K562 (cell line): ENCODE measurements around the gene ALK. TPM values are rescaled to one million over a fixed set of nuclear protein-coding genes. Genes with fewer than 3 reads are reported as not detected.

Source experiments
- ATAC-seq: fragments of 200-7000 bp; cut with Tn5 transposase; 3 replicates; pipeline ENCODE4 v1.9.1; 2020; ENCODE audit warnings: moderate library complexity
- BruUV-seq: library from RNA; stranded (reverse); fragments of 400-500 nt; replicated peaks from 2 replicates; lab custom pipeline; 2021; lab: Mats Ljungman, UMichigan
- CTCF ChIA-PET: fragments of 300-600 bp; formaldehyde crosslinking; extraction: SDS; loops from one replicate; lab custom pipeline; 2021; ENCODE audit warnings: low intra/inter-chr PET ratio; lab: Yijun Ruan, JAX
- POLR2A ChIA-PET: fragments of 300-600, 350-650 bp; sonication (Branson Sonifier 250); formaldehyde crosslinking; extraction: SDS; loops from one replicate; lab custom pipeline; 2021; ENCODE audit warnings: antibody characterized with exemption, inconsistent platforms; lab: Yijun Ruan, JAX
- DNase-seq, 4 experiments: peaks; one replicate each; pipeline versions ENCODE4 v3.0.0 to v3.0.0-alpha.2; 2011 to 2018; ENCODE audit warnings: low spot score in 3 of 4, mixed read lengths in 3 of 4; ENCODE audit errors: extremely low read depth in 1 of 4
- FAIRE-seq: peaks from 2 replicates; lab custom pipeline; 2011; peaks lifted over from hg19 to GRCh38; lab: Jason Lieb, UNC
- H2AFZ ChIP-seq: 2 replicates; pipeline ENCODE4 v1.6.0; 2011; ENCODE audit warnings: low read depth, low read length, control low read depth, inconsistent platforms
- H3K27ac ChIP-seq: fragments of 200-600 bp; 3 replicates; pipeline ENCODE4 v1.8.0; 2011; ENCODE audit warnings: low read depth, mild to moderate bottlenecking, control low read depth, inconsistent platforms, low read length, moderate library complexity, mixed read lengths; ENCODE audit errors: extremely low read depth
- H3K27me3 ChIP-seq, 2 experiments: fragments of 300-600 bp in 1 of 2; 2 replicates in 1 of 2; 3 replicates in 1 of 2; pipeline versions ENCODE4 v1.6.0 to v1.8.0; 2011; ENCODE audit warnings: inconsistent platforms in 2 of 2, low read length in 2 of 2, mild to moderate bottlenecking in 1 of 2, mixed read lengths in 1 of 2, moderate library complexity in 1 of 2; ENCODE audit not compliant: control insufficient read depth in 2 of 2, insufficient read depth in 2 of 2
- H3K36me3 ChIP-seq: fragments of 300-600 bp; 3 replicates; pipeline ENCODE4 v1.8.0; 2011; ENCODE audit warnings: mild to moderate bottlenecking, low read length, inconsistent platforms; ENCODE audit not compliant: control insufficient read depth, insufficient read depth
- H3K4me1 ChIP-seq, 2 experiments: fragments of 200-600 bp in 1 of 2; replicated peaks in 1 of 2; 2 replicates in 1 of 2; 3 replicates in 1 of 2; pipeline versions ENCODE4 v1.5.1 to v1.8.0; 2011; ENCODE audit warnings: inconsistent platforms in 2 of 2, low read length in 2 of 2, mild to moderate bottlenecking in 1 of 2, mixed read lengths in 1 of 2, moderate library complexity in 1 of 2; ENCODE audit not compliant: control insufficient read depth in 2 of 2, insufficient read depth in 2 of 2
- H3K4me2 ChIP-seq: 2 replicates; pipeline ENCODE4 v1.6.1; 2011; ENCODE audit warnings: low read length, control low read depth, inconsistent platforms, mixed read lengths; ENCODE audit not compliant: insufficient read depth
- H3K4me3 ChIP-seq: fragments of 200-600 bp; sonication (generic), shearing (Covaris generic); 2 replicates; pipeline ENCODE4 v1.5.1; 2016; ENCODE audit warnings: control low read depth, inconsistent platforms
- H3K79me2 ChIP-seq: fragments of 200-600 bp; 3 replicates; pipeline ENCODE4 v1.8.0; 2011; ENCODE audit warnings: low read length, inconsistent platforms; ENCODE audit not compliant: control insufficient read depth, insufficient read depth
- H3K9ac ChIP-seq, 2 experiments: 2 replicates each; pipeline versions ENCODE4 v1.6.0 to v1.6.1; 2011; ENCODE audit warnings: low read depth in 2 of 2, low read length in 2 of 2, control low read depth in 1 of 2, inconsistent platforms in 1 of 2, mild to moderate bottlenecking in 1 of 2, mixed read lengths in 1 of 2; ENCODE audit not compliant: insufficient read depth in 1 of 2
- H3K9me1 ChIP-seq: one replicate; pipeline ENCODE4 v1.6.0; 2011; ENCODE audit warnings: inconsistent platforms, mild to moderate bottlenecking, low read length, moderate library complexity; ENCODE audit not compliant: control insufficient read depth, insufficient read depth
- H3K9me3 ChIP-seq: replicated peaks from 2 replicates; pipeline ENCODE4 v1.5.1; 2011; ENCODE audit warnings: low read depth, low read length, inconsistent platforms; ENCODE audit not compliant: control insufficient read depth, insufficient read depth
- H4K20me1 ChIP-seq: replicated peaks from 2 replicates; pipeline ENCODE4 v1.6.1; 2011; ENCODE audit warnings: low read length, inconsistent platforms, mixed read lengths; ENCODE audit not compliant: control insufficient read depth, insufficient read depth
- ZNF184 ChIP-seq: sonication (generic); formaldehyde crosslinking; IDR thresholded peaks from 2 replicates; pipeline ENCODE4 v1.5.0; 2020; ENCODE audit warnings: missing genetic modification reagents
- WGBS: fragments of 100-300 bp; shearing (Covaris generic); methylation state at CpG from one replicate; pipeline ENCODE4 v1.1.6; 2016; ENCODE audit warnings: low coverage, mixed read lengths; ENCODE audit not compliant: insufficient coverage; ENCODE audit errors: missing lambda C conversion rate; 5-methylcytosine and 5-hydroxymethylcytosine counted together
- in situ Hi-C: fragments of 300-500 bp; cut with MboI; formaldehyde crosslinking; loops from 4 replicates; pipeline ENCODE4 v1.15.0; 2018; ENCODE audit warnings: inconsistent platforms, mixed read lengths
- intact Hi-C: fragments of 100-400 bp; cut with micrococcal nuclease; formaldehyde crosslinking; loops from 2 replicates; pipeline ENCODE4 v1.14.2; 2022
- polyA plus RNA-seq, 8 experiments: library from polyadenylated mRNA; depleted of rRNA in 4 of 8; stranded (reverse) in 5 of 8; unstranded in 3 of 8; fragments of >200 nt; fragmentation: Nextera tagmentation in 2 of 8; fragmentation: Illumina TruSeq in 1 of 8; extraction: Ambion mirVana in 2 of 8; extraction: Trizol in 1 of 8; gene quantifications; 2 replicates each; pipeline versions ENCODE4 v1.2.1 to v1.2.3, GENCODE V29; 2011 to 2014; ENCODE audit warnings: inconsistent platforms in 1 of 8, missing spikeins in 1 of 8
- total RNA-seq, 7 experiments: library from RNA; depleted of rRNA in 6 of 7; stranded (reverse); fragments of >200 nt in 6 of 7; fragmentation: Illumina TruSeq in 2 of 7; extraction: Trizol in 2 of 7; gene quantifications; 2 replicates each; pipeline versions ENCODE4 v1.2.1 to v1.2.3, GENCODE V29; 2011 to 2021; ENCODE audit warnings: low replicate concordance in 1 of 7
- TF ChIP-seq, protein P1 (sequence below): sonication (generic); formaldehyde crosslinking; IDR thresholded peaks from 2 replicates; pipeline ENCODE4 v1.8.0; 2022; ENCODE audit warnings: mild to moderate bottlenecking, low read depth, missing genetic modification reagents

Gene ALK
- total and polyA plus RNA-seq, 9 of the 15 experiments (the other 6 are each of a cell fraction or from before 2014, with no cell fraction given) = not detected

GRCh38 chr2:29787473-29788465 is 133.6 kb downstream of the ALK start:
- in situ Hi-C loops (no loop called here), intact Hi-C loops (no loop called here)
- 0% methylated on average over 8 of the region's 8 CpGs for WGBS
- Histone ChIP-seq H3K4me2 (no peak overlapping the region), H3K4me1 (no peaks in the 10 kb centered on the region), H3K27ac (no peak overlapping the region), H3K9ac (no peak overlapping the region), H3K9me1 (no peaks in the 10 kb centered on the region), H3K9me3 (no peaks in the 10 kb centered on the region), H4K20me1 (no peaks in the 10 kb centered on the region), H3K4me3 (no peak overlapping the region), H3K79me2 (no peaks in the 10 kb centered on the region), H2AFZ (no peak overlapping the region), H3K27me3 (0 out of 5 replicates have a peak, but pooled peaks cover 0 to 3% of the 10 kb centered on the region in 2 experiments), H3K36me3 (no peaks in the 10 kb centered on the region)
- no TSS peak for BruUV-seq
- POLR2A ChIA-PET = interaction anchor here (0.8 to 1.0 kb wide), 2 partner anchors 10 to 602 kb away, joined by 3 to 4 read pairs; no protein-coding TSS in a partner anchor
- DNase-seq (no peak), ATAC-seq (no peak), FAIRE-seq (no peak)
- TF ChIP-seq, protein P1, sequence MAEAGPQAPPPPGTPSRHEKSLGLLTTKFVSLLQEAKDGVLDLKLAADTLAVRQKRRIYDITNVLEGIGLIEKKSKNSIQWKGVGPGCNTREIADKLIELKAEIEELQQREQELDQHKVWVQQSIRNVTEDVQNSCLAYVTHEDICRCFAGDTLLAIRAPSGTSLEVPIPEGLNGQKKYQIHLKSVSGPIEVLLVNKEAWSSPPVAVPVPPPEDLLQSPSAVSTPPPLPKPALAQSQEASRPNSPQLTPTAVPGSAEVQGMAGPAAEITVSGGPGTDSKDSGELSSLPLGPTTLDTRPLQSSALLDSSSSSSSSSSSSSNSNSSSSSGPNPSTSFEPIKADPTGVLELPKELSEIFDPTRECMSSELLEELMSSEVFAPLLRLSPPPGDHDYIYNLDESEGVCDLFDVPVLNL = no peak
- TF ChIP-seq ZNF184 (CRISPR knock-in tag) = no peak
- CTCF ChIA-PET = no interaction called here
